ENCODE results near the gene DEFB112.

DNA sequence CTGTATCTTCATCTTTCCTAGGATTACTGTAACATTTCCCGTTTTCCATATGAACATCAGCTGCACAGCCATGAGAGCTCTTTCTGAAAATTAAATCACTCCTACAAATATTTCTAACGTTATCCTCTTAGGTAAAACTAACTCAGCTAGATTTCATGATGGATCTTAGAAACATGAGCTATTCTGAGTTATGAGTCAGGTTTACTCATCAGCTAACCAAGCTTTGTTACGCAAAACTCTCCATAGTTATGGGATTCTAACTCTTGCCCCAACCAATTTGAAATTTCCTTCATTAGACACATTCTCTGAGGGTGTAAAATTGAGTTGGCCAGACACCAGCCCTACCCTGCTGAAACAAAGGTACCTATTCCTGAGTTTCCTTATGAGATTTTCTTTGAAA is 41.9 kb downstream of the DEFB112 start:
- TF ChIP-seq NR1H2 (CRISPR knock-in tag; IDR thresholded peaks at IDR 0.05) (no peak), SMAD3 (CRISPR knock-in tag; IDR thresholded peaks at IDR 0.05; ENCODE audit: borderline replicate concordance) (no peak), NFYB (CRISPR knock-in tag; conservative IDR thresholded peaks at IDR 0.05; ENCODE audit: low read depth) (no peak), MAX (CRISPR knock-in tag; IDR thresholded peaks at IDR 0.05) (no peak), CBFB (CRISPR knock-in tag; IDR thresholded peaks at IDR 0.05; ENCODE audit: low read depth) (no peak), TEAD1 (CRISPR knock-in tag; IDR thresholded peaks at IDR 0.05) (no peak), ZNF512 (CRISPR knock-in tag; IDR thresholded peaks at IDR 0.05; ENCODE audit: borderline replicate concordance) (no peak), JUN (CRISPR knock-in tag; IDR thresholded peaks at IDR 0.05) (no peak)
- TF ChIP-seq, protein P1, sequence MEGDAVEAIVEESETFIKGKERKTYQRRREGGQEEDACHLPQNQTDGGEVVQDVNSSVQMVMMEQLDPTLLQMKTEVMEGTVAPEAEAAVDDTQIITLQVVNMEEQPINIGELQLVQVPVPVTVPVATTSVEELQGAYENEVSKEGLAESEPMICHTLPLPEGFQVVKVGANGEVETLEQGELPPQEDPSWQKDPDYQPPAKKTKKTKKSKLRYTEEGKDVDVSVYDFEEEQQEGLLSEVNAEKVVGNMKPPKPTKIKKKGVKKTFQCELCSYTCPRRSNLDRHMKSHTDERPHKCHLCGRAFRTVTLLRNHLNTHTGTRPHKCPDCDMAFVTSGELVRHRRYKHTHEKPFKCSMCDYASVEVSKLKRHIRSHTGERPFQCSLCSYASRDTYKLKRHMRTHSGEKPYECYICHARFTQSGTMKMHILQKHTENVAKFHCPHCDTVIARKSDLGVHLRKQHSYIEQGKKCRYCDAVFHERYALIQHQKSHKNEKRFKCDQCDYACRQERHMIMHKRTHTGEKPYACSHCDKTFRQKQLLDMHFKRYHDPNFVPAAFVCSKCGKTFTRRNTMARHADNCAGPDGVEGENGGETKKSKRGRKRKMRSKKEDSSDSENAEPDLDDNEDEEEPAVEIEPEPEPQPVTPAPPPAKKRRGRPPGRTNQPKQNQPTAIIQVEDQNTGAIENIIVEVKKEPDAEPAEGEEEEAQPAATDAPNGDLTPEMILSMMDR (IDR thresholded peaks at IDR 0.05) = no peak
